ENCODE data around the gene AIP.

- no peak for TF ChIP-seq POLR2AphosphoS5 (IDR thresholded peaks at IDR 0.05)
- TF ChIP-seq, protein P1, sequence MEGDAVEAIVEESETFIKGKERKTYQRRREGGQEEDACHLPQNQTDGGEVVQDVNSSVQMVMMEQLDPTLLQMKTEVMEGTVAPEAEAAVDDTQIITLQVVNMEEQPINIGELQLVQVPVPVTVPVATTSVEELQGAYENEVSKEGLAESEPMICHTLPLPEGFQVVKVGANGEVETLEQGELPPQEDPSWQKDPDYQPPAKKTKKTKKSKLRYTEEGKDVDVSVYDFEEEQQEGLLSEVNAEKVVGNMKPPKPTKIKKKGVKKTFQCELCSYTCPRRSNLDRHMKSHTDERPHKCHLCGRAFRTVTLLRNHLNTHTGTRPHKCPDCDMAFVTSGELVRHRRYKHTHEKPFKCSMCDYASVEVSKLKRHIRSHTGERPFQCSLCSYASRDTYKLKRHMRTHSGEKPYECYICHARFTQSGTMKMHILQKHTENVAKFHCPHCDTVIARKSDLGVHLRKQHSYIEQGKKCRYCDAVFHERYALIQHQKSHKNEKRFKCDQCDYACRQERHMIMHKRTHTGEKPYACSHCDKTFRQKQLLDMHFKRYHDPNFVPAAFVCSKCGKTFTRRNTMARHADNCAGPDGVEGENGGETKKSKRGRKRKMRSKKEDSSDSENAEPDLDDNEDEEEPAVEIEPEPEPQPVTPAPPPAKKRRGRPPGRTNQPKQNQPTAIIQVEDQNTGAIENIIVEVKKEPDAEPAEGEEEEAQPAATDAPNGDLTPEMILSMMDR (IDR thresholded peaks at IDR 0.05): no peak
Observed at GRCh38 chr11:67445515-67445914, 37.3 kb upstream of the AIP start.
